HepG2 (cell line): ENCODE results near the gene LSM5. TPM values are rescaled to one million over a fixed set of nuclear protein-coding genes. Genes with fewer than 3 reads are reported as not detected.
A peak's percentile ranks its signal among the peaks of the same experiment; 100 is the strongest.

Source experiments
- ARID4A ChIP-seq: sonication (generic); formaldehyde crosslinking; IDR thresholded peaks from 2 replicates; pipeline ENCODE4 v1.5.0; 2020; ENCODE audit warnings: mild to moderate bottlenecking, missing genetic modification reagents, borderline replicate concordance
- EEA1 ChIP-seq: sonication (generic); formaldehyde crosslinking; IDR thresholded peaks from 2 replicates; pipeline ENCODE4 v1.5.1; 2020; ENCODE audit warnings: mild to moderate bottlenecking, missing genetic modification reagents, borderline replicate concordance
- FOSL2 ChIP-seq: sonication (generic); formaldehyde crosslinking; IDR thresholded peaks from 2 replicates; pipeline ENCODE4 v1.4.0; 2020; ENCODE audit warnings: missing genetic modification reagents
- FOXM1 ChIP-seq: sonication (generic); formaldehyde crosslinking; IDR thresholded peaks from 2 replicates; pipeline ENCODE4 v1.5.0; 2020; ENCODE audit warnings: missing genetic modification reagents
- GATAD2A ChIP-seq: IDR thresholded peaks from 2 replicates; pipeline ENCODE4 v1.6.1; 2016
- HDAC6 ChIP-seq: fragments of 200-600 bp; sonication (generic); IDR thresholded peaks from 2 replicates; pipeline ENCODE4 v1.7.0; 2017; ENCODE audit warnings: mild to moderate bottlenecking, antibody characterized with exemption, low read length, low read depth
- PLSCR1 ChIP-seq: sonication (generic); formaldehyde crosslinking; IDR thresholded peaks from 2 replicates; pipeline ENCODE4 v1.5.0; 2020; ENCODE audit warnings: missing genetic modification reagents, mild to moderate bottlenecking, borderline replicate concordance
- SNAPC2 ChIP-seq: sonication (generic); formaldehyde crosslinking; IDR thresholded peaks from 2 replicates; pipeline ENCODE4 v1.8.1; 2022; ENCODE audit warnings: mild to moderate bottlenecking, missing genetic modification reagents
- SP4 ChIP-seq: sonication (generic); formaldehyde crosslinking; IDR thresholded peaks from 2 replicates; pipeline ENCODE4 v1.8.1; 2023; ENCODE audit warnings: mild to moderate bottlenecking, missing genetic modification reagents
- TBX3 ChIP-seq: fragments of 450-650 bp; IDR thresholded peaks from 2 replicates; pipeline ENCODE4 v1.6.1; 2017; ENCODE audit warnings: antibody characterized with exemption, mild to moderate bottlenecking, inconsistent platforms, borderline replicate concordance
- TEAD2 ChIP-seq: sonication (generic); formaldehyde crosslinking; IDR thresholded peaks from 2 replicates; pipeline ENCODE4 v1.9.0; 2021; ENCODE audit warnings: missing genetic modification reagents
- XBP1 ChIP-seq: sonication (generic); formaldehyde crosslinking; IDR thresholded peaks from 2 replicates; pipeline ENCODE4 v1.5.0; 2020; ENCODE audit warnings: missing genetic modification reagents
- ZFP90 ChIP-seq: sonication (generic); formaldehyde crosslinking; IDR thresholded peaks from 2 replicates; pipeline ENCODE4 v1.8.0; 2022; ENCODE audit warnings: missing genetic modification reagents, mild to moderate bottlenecking, inconsistent platforms, borderline replicate concordance
- ZNF362 ChIP-seq: sonication (generic); formaldehyde crosslinking; IDR thresholded peaks from 2 replicates; pipeline ENCODE4 v1.4.0; 2020; ENCODE audit warnings: missing genetic modification reagents, mild to moderate bottlenecking, borderline replicate concordance
- ZNF549 ChIP-seq: sonication (generic); formaldehyde crosslinking; IDR thresholded peaks from 2 replicates; pipeline ENCODE4 v1.5.0; 2020; ENCODE audit warnings: missing genetic modification reagents
- polyA plus RNA-seq, 8 experiments: library from polyadenylated mRNA; depleted of rRNA in 3 of 8; stranded (reverse) in 7 of 8; unstranded in 1 of 8; fragments of >200 nt; fragmentation: Illumina TruSeq in 4 of 8; extraction: Trizol in 4 of 8; gene quantifications; 2 replicates each; pipeline versions ENCODE4 v1.2.1 to v1.2.3, GENCODE V29; 2011 to 2016; ENCODE audit warnings: low read depth in 4 of 8, missing spikeins in 1 of 8, mixed read lengths in 1 of 8; ENCODE audit not compliant: insufficient read depth in 1 of 8
- total RNA-seq, 5 experiments: library from RNA; depleted of rRNA; stranded (reverse); fragments of >200 nt; fragmentation: Illumina TruSeq; extraction: Trizol; gene quantifications; 2 replicates each; pipeline ENCODE4 v1.2.3, GENCODE V29; 2016; ENCODE audit warnings: low read depth in 1 of 5
- TF ChIP-seq, protein P1 (sequence below): IDR thresholded peaks from 2 replicates; pipeline ENCODE4 v1.6.1; 2016; ENCODE audit warnings: missing genetic modification reagents, missing compliant biosample characterization
- TF ChIP-seq, protein P2 (sequence below): sonication (generic); formaldehyde crosslinking; IDR thresholded peaks from 2 replicates; pipeline ENCODE4 v1.4.0; 2020; ENCODE audit warnings: missing genetic modification reagents
- TF ChIP-seq, protein P3 (sequence below): IDR thresholded peaks from 2 replicates; pipeline ENCODE4 v1.6.1; 2012; ENCODE audit warnings: low read depth, low read length, improper control_type of control experiment

LSM5 gene
- total and polyA plus RNA-seq, 2 of the 13 experiments (the other 11 are each of a cell fraction or from before 2014, with no cell fraction given): 30.3 to 183 TPM

DNA sequence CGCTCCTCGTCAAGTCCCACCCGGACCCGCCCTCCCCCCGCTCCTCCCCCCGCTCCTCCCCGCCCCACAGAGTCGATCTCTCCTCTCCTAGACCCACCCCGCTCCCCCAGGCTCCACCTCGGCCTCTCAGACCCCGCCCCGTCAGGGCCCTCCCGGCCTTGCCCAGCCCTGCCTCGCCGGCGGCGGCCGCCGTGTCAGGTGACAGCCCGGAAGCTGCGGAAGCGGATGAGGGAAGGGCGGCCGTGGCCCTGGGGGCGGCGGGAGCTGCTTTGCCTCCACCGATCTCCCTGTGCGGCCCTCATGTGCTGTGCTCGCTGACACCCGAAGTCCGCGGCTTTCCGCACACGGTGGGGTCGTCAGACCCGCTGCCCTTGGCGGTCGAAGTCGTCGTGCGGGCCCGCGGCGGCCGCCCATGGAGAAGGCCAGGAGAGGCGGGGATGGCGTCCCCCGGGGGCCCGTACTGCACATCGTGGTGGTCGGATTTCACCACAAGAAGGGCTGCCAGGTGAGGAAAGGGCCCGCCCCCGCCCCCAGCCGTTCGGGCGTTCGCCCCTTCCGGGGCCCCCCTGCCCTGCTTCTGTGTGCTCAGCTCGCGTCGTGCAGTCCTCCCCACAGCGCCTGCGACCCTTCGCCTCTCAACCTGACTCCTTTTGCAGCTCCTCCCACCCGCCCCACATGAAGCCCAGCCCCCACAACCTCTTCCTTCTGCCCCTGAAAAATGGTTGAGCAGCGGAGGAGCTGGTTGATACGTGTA lies 5.3 kb upstream of the LSM5 start, which contains the start of gene AVL9 (continued):
- peak; percentile 85 for TF ChIP-seq ARID4A (CRISPR knock-in tag)
- TF ChIP-seq TEAD2 (CRISPR knock-in tag): no peak
- TF ChIP-seq, protein P1, sequence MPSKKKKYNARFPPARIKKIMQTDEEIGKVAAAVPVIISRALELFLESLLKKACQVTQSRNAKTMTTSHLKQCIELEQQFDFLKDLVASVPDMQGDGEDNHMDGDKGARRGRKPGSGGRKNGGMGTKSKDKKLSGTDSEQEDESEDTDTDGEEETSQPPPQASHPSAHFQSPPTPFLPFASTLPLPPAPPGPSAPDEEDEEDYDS: peak; percentile 52
- no peak for TF ChIP-seq PLSCR1
- TF ChIP-seq EEA1: peak; percentile 48; the same call in 1 of the 2 replicates
- 0 out of 2 replicates have a peak, but pooled peaks have one; percentile 37 for TF ChIP-seq ZNF362 (CRISPR knock-in tag)
- TF ChIP-seq TBX3: no peak
- TF ChIP-seq, protein P2, sequence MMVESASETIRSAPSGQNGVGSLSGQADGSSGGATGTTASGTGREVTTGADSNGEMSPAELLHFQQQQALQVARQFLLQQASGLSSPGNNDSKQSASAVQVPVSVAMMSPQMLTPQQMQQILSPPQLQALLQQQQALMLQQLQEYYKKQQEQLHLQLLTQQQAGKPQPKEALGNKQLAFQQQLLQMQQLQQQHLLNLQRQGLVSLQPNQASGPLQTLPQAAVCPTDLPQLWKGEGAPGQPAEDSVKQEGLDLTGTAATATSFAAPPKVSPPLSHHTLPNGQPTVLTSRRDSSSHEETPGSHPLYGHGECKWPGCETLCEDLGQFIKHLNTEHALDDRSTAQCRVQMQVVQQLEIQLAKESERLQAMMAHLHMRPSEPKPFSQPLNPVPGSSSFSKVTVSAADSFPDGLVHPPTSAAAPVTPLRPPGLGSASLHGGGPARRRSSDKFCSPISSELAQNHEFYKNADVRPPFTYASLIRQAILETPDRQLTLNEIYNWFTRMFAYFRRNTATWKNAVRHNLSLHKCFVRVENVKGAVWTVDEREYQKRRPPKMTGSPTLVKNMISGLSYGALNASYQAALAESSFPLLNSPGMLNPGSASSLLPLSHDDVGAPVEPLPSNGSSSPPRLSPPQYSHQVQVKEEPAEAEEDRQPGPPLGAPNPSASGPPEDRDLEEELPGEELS (CRISPR knock-in tag): peak; percentile 60
- TF ChIP-seq HDAC6: no peak
- TF ChIP-seq FOXM1 (CRISPR knock-in tag): no peak
- TF ChIP-seq SNAPC2 (CRISPR knock-in tag): peak; percentile 66; the same call in 1 of the 2 replicates
- no peak for TF ChIP-seq ZNF549 (CRISPR knock-in tag)
- TF ChIP-seq FOSL2 (CRISPR knock-in tag): no peak; the same call in 1 of the 2 replicates
- 0 out of 2 replicates have a peak, but pooled peaks have one; percentile 25 for TF ChIP-seq GATAD2A (CRISPR knock-in tag)
- no peak; the same call in 1 of the 2 replicates for TF ChIP-seq SP4 (CRISPR knock-in tag)
- 0 out of 2 replicates have a peak, but pooled peaks have one; percentile 53 for TF ChIP-seq XBP1
- TF ChIP-seq, protein P3, sequence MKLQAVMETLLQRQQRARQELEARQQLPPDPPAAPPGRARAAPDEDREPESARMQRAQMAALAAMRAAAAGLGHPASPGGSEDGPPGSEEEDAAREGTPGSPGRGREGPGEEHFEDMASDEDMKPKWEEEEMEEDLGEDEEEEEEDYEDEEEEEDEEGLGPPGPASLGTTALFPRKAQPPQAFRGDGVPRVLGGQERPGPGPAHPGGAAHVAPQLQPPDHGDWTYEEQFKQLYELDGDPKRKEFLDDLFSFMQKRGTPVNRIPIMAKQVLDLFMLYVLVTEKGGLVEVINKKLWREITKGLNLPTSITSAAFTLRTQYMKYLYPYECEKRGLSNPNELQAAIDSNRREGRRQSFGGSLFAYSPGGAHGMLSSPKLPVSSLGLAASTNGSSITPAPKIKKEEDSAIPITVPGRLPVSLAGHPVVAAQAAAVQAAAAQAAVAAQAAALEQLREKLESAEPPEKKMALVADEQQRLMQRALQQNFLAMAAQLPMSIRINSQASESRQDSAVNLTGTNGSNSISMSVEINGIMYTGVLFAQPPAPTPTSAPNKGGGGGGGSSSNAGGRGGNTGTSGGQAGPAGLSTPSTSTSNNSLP: no peak
- TF ChIP-seq ZFP90 (CRISPR knock-in tag): peak; percentile 91
